ENCODE results near the gene VPS35. TPM values are rescaled to one million over a fixed set of nuclear protein-coding genes. Genes with fewer than 3 reads are reported as not detected.
A peak's percentile ranks its signal among the peaks of the same experiment; 100 is the strongest.

The VPS35 gene
- total and polyA plus RNA-seq, 2 of the 13 experiments (the other 11 are each of a cell fraction or from before 2014, with no cell fraction given) = 30.7 to 136 TPM

- peak overlapping the region; percentile 80 for H3K4me2 ChIP-seq (ENCODE audit: low read depth, low read length)
- intact Hi-C loops (cut with micrococcal nuclease; ENCODE audit: unreplicated experiment) (loop anchor here (1.0 kb wide), 1 partner anchor 68 kb away; no protein-coding TSS in a partner anchor), in situ Hi-C loops (cut with HindIII; ENCODE audit: extremely low pct_ligation_motif_present, low pct_unique_long_range_greater_than_20kb) (no loop called here)
- H3K79me2 ChIP-seq (ENCODE audit: insufficient read depth, low read length) = peaks cover 18% of the 10 kb centered on the region
- peak overlapping the region in 1 of 3 experiments; percentile 41; a peak in 3 of 6 replicates for H3K4me3 ChIP-seq (replicated peaks in 1 of 3; ENCODE audit: insufficient read depth in 1 of 3, low read depth in 2 of 3, low read length in 3 of 3)
- peaks cover 2 to 7% of the 10 kb centered on the region in 2 experiments; a peak in 4 of 5 replicates for H3K36me3 ChIP-seq (replicated peaks in 1 of 2; ENCODE audit: control insufficient read depth in 1 of 2, insufficient read depth in 2 of 2, low read length in 2 of 2)
- H3K27ac ChIP-seq (ENCODE audit: extremely low read length, insufficient read depth, low read length) = peak overlapping the region; percentile 34
- 0 out of 2 replicates have a peak overlapping the region, but pooled peaks have one; percentile 3 for H3K9ac ChIP-seq (ENCODE audit: insufficient read depth, low read depth, low read length)
- no peaks in the 10 kb centered on the region; a peak in 1 of 5 replicates for H3K27me3 ChIP-seq (ENCODE audit: control insufficient read depth in 1 of 2, insufficient read depth in 2 of 2, low read length in 2 of 2)
- no peak for ATAC-seq
- peaks cover 23% of the 10 kb centered on the region for H3K4me1 ChIP-seq (ENCODE audit: insufficient read depth, low read length)
- FAIRE-seq = no peak
- POLR2A ChIA-PET = interaction anchor here (0.6 to 1.3 kb wide), 2 partner anchors 11 to 133 kb away, joined by 4 read pairs; no protein-coding TSS in a partner anchor
- no peaks in the 10 kb centered on the region for H4K20me1 ChIP-seq (ENCODE audit: insufficient read depth, low read length)
- CTCF ChIA-PET (ENCODE audit: low intra/inter-chr PET ratio, low total read pairs) = no interaction called here
- peak overlapping the region; percentile 8 for H2AFZ ChIP-seq (ENCODE audit: low read length)
- H3K9me3 ChIP-seq (ENCODE audit: low read length) = no peaks in the 10 kb centered on the region
- no TSS peak for BruUV-seq (replicated peaks)
- no peak for DNase-seq (ENCODE audit: low spot score)
- 37% methylated on average over 7 of the region's 7 CpGs for WGBS (ENCODE audit: low lambda C conversion rate)
- TF ChIP-seq ELF3 (CRISPR knock-in tag; IDR thresholded peaks at IDR 0.05) (peak; percentile 80), ZHX2 (IDR thresholded peaks at IDR 0.05; ENCODE audit: low read depth) (no peak), ZHX2 (CRISPR knock-in tag; IDR thresholded peaks at IDR 0.05; ENCODE audit: borderline replicate concordance) (no peak), TFDP1 (CRISPR knock-in tag; IDR thresholded peaks at IDR 0.05; ENCODE audit: borderline replicate concordance) (no peak), RARA (CRISPR knock-in tag; IDR thresholded peaks at IDR 0.05) (peak; percentile 39; the same call in 1 of the 2 replicates), FUBP1 (CRISPR knock-in tag; IDR thresholded peaks at IDR 0.05; ENCODE audit: borderline replicate concordance) (no peak), ZNF33A (CRISPR knock-in tag; IDR thresholded peaks at IDR 0.05; ENCODE audit: borderline replicate concordance) (no peak), RORA (CRISPR knock-in tag; IDR thresholded peaks at IDR 0.05) (no peak), RFX3 (CRISPR knock-in tag; IDR thresholded peaks at IDR 0.05) (no peak), GRHL1 (CRISPR knock-in tag; conservative IDR thresholded peaks at IDR 0.05) (no peak), ZNF670 (CRISPR knock-in tag; IDR thresholded peaks at IDR 0.05; ENCODE audit: borderline replicate concordance) (no peak)
Observed at GRCh38 chr16:46621934-46622676, 66.9 kb downstream of the VPS35 start.
